GM18498 (cell line): ENCODE data around the gene SAFB2.

Source experiments
- ATAC-seq: cut with Tn5 transposase; IDR thresholded peaks from one replicate; pipeline ENCODE4 v1.9.1; 2021; ENCODE audit warnings: mild to moderate bottlenecking, moderate library complexity; ENCODE audit not compliant: unreplicated experiment

SAFB2 gene

GRCh38 chr19:5635427-5635826 is 12.9 kb upstream of the SAFB2 start:
- no peak for ATAC-seq

DNA sequence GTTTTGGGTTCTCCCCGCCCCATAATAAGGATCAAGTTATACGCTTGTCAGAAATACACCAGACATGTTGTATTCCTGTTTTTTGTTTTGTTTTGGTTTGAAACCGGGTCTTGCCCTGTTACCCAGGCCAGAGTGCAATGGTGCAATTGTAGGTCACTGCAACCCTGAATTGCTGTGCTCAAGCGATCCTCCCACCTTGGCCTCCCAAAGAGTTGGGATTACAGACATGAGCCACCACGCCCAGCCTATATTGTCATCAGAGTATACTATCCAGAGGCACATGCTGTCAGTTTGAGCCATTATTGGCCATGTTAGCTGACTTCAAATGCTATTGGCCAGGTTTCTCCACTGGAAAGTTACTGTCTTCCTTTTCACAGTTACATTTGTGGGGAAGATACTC is 10.1 kb upstream of the SAFB2 start:
- no peak for ATAC-seq

GRCh38 chr19:5632241-5632612 is 9.7 kb upstream of the SAFB2 start:
- ATAC-seq: no peak

DNA sequence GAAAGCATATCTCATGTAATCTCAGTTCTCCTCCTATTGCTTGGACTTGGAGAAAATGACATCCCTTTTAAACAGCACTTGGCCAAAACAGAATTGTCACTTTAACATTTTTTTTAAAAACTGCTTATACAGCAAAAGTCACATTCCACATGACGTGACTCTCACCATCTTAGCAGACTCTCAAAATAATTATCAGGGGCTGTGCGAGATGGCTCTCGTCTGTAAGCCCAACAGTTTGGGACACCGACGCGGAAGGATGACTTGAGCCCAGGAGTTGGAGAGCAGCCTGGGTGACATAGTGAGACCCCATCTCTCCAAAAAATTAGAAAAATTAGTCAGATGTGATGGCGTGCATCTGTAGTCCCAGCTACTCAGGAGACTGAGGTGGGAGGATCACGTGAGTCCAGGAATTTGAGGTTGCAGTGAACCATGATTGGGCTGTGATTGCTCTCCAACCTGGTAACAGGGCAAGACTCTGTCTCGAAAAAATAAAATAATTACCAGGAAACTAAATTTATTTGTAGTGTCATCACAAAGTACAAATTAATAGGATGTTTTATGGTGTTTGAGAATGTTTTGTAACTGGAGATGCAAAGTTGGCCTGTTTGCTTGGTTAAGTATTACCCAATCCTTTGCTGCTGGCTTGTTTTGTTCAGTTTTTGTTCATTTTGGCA is 9.1 kb upstream of the SAFB2 start:
- ATAC-seq: no peak

GRCh38 chr19:5628919-5629481 is 6.4 kb upstream of the SAFB2 start:
- no peak for ATAC-seq

GRCh38 chr19:5628461-5628860 is 5.9 kb upstream of the SAFB2 start:
- no peak for ATAC-seq

DNA sequence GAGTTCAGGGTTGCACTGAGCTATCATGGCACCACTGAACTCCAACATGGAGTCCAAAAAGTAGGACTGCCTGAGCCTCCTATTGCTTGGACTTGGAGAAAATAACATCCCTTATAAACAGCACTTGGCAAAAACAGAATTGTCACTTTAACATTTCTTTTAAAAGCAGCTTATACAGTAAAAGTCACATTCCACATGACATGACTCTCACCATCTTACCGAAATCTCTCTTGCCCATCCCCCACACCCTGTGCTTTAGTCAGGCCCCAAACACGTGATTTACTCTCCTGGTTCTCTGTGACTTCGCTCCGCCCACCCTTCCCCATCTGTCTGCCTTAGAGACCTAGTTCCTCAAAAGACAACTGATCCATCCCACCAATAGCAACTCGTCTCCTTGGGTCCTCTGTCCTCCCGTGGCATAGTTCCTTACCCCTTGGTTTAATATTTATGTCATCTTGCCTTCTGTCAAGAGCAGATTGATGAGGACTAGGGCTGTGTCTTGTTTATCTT is 4.9 kb upstream of the SAFB2 start:
- ATAC-seq: no peak

GRCh38 chr19:5625641-5626040 is 3.1 kb upstream of the SAFB2 start:
- ATAC-seq: no peak

GRCh38 chr19:5624741-5625278 is 2.2 kb upstream of the SAFB2 start:
- no peak for ATAC-seq

DNA sequence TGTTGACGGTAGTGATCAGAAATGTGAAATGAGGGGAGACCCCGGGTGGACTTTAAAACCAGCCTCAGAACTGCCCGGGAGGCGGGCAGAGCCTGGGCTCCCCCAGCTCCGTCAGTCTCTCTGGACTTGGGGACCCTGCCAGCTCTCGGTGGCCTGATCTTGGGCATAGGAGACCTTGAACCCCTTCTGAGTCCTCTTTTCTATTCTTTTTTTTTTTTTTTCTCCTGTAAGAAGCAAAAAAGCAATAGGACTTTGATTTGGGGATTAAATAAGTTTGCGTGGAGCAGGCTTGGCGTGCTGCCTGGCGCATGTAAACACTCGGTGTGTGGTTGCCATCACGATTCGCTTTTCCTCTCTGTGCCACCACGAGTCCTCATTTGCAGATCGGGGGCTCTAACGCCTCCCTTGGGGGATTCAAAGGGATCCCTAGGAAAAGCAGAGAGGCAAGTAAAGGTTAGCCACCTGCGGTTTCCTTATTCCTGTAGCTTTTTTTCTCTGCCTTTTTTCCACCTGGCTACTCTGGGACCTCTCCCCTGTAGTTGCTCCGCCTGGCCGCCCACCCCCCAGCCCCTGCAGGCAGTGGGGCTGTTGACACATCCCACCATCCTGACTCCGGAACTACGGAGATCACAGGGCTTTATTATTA is 1.6 kb upstream of the SAFB2 start:
- no peak for ATAC-seq

- no peak for ATAC-seq
These were observed 931 bp upstream of the SAFB2 start for GRCh38 chr19:5623397-5624017.

- ATAC-seq: no peak
These were observed 571 bp downstream of the SAFB2 start for GRCh38 chr19:5621945-5622464.

DNA sequence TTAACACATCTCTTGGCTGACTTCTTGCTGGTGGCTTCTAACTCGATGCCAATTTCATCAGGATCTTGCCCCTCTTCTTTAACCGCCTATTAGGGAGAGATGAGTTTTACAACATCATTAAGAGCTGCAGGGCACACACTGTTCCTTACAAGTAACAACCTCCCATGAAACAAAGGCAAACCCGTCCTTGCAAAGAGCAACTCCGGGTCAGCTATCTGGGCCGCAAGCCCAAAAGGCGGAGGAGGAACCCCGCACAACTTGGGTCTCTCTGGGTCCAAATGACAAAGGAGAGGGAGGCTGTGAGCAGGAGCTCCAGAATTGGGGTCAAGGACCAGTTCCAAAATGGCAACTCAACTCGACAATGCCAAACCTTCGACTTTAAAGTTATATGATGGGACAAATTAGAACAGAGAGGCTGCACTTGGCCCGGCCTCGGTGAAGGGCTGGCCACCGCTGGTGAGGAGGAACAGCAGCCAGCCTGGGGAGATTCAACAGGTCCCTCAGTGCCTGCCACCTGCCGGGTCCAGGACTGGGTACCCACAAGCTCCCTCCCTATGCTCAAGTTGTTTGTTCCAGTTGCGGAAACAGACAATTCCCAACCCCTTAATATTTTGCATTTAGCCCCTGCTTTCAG is 1.1 kb downstream of the SAFB2 start:
- ATAC-seq: no peak

GRCh38 chr19:5619946-5620345 is 2.6 kb downstream of the SAFB2 start:
- no peak for ATAC-seq

DNA sequence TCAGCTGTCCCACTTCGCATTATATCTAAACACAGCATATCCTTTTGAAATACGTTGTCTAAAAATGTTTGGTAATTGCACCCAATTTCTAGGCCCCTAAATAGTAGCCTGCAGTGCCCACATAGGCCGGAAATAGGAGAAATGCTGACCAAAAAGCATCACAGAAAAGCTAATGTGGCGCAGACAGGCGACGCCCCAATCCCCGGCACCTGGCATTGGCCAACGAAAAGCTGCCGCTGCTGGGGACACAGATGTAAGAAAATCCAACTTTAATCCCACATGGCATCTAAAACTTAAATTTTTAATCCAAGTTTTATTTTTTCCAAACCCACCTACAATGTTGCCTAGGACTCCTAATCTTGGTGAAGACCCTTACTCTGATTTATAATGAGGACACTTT is 4.0 kb downstream of the SAFB2 start:
- no peak for ATAC-seq

- no peak for ATAC-seq
These were observed 5.5 kb downstream of the SAFB2 start for GRCh38 chr19:5617080-5617479.

- ATAC-seq: no peak
These were observed 6.7 kb downstream of the SAFB2 start for GRCh38 chr19:5615756-5616327.

- ATAC-seq: no peak
These were observed 9.4 kb downstream of the SAFB2 start for GRCh38 chr19:5612891-5613865.

GRCh38 chr19:5609881-5610448 is 12.6 kb downstream of the SAFB2 start:
- ATAC-seq: no peak
